Smooth muscle cell (in vitro differentiated cells): Measurements from ENCODE around the gene CTTNBP2NL. TPM values are rescaled to one million over a fixed set of nuclear protein-coding genes. Genes with fewer than 3 reads are reported as not detected.

Experiments used
- DNase-seq: peaks from one replicate; lab custom pipeline; 2025; ENCODE audit not compliant: unreplicated experiment; lab: John Stamatoyannopoulos, UW
- H2AFZ ChIP-seq: fragments of 200-600 bp; sonication (generic); 2 replicates; pipeline ENCODE4 v1.6.0; 2016; ENCODE audit warnings: antibody characterized with exemption, low read depth, mild to moderate bottlenecking
- H3F3A ChIP-seq: fragments of 200-600 bp; sonication (generic); 2 replicates; pipeline ENCODE4 v1.6.0; 2017; ENCODE audit warnings: antibody characterized with exemption, low read depth
- H3K27ac ChIP-seq: fragments of 200-600 bp; sonication (generic); 2 replicates; pipeline ENCODE4 v1.5.1; 2016; ENCODE audit warnings: low read depth, mild to moderate bottlenecking
- H3K27me3 ChIP-seq: fragments of 200-600 bp; sonication (generic); 2 replicates; pipeline ENCODE4 v1.6.1; 2016; ENCODE audit warnings: low read depth, mild to moderate bottlenecking
- H3K36me3 ChIP-seq: fragments of 200-600 bp; sonication (generic); 2 replicates; pipeline ENCODE4 v1.5.1; 2016; ENCODE audit warnings: low read depth
- H3K4me1 ChIP-seq: fragments of 200-600 bp; sonication (generic); 2 replicates; pipeline ENCODE4 v1.5.1; 2016; ENCODE audit warnings: low read depth
- H3K4me2 ChIP-seq: fragments of 200-600 bp; sonication (generic); 2 replicates; pipeline ENCODE4 v1.6.0; 2016; ENCODE audit warnings: mild to moderate bottlenecking
- H3K4me3 ChIP-seq: fragments of 200-600 bp; sonication (generic); 2 replicates; pipeline ENCODE4 v1.5.1; 2016; ENCODE audit warnings: mild to moderate bottlenecking
- H3K79me2 ChIP-seq: fragments of 200-600 bp; sonication (generic); 2 replicates; pipeline ENCODE4 v1.6.0; 2016; ENCODE audit warnings: low read depth, mild to moderate bottlenecking
- H3K9ac ChIP-seq: fragments of 200-600 bp; sonication (generic); 2 replicates; pipeline ENCODE4 v1.6.0; 2016; ENCODE audit warnings: low read depth
- H3K9me3 ChIP-seq: fragments of 200-600 bp; sonication (generic); replicated peaks from 2 replicates; pipeline ENCODE4 v1.5.1; 2016; ENCODE audit warnings: low read depth
- H4K20me1 ChIP-seq: fragments of 200-600 bp; sonication (generic); 2 replicates; pipeline ENCODE4 v1.6.0; 2016; ENCODE audit warnings: low read depth
- WGBS: methylation state at CpG from one replicate; pipeline ENCODE4 v1.1.7; 2016; ENCODE audit warnings: low lambda C conversion rate; 5-methylcytosine and 5-hydroxymethylcytosine counted together
- polyA plus RNA-seq: library from polyadenylated mRNA; unstranded; fragments of >200 nt; fragmentation: Nextera tagmentation; extraction: Ambion mirVana; gene quantifications from 2 replicates; pipeline ENCODE4 v1.2.1, GENCODE V29; 2016
- total RNA-seq: library from RNA; depleted of rRNA; stranded (reverse); fragments of >200 nt; gene quantifications from 2 replicates; pipeline ENCODE4 v1.2.3, GENCODE V29; 2014
- TF ChIP-seq, protein P1 (sequence below): fragments of 200-600 bp; sonication (generic); IDR thresholded peaks from 2 replicates; pipeline ENCODE4 v1.5.1; 2017; ENCODE audit warnings: borderline replicate concordance, mild to moderate bottlenecking, antibody characterized with exemption; ENCODE audit not compliant: insufficient read depth, poor library complexity, severe bottlenecking

Gene CTTNBP2NL
- total and polyA plus RNA-seq, 2 experiments from 2014 or later: 10.4 to 19.7 TPM

DNA sequence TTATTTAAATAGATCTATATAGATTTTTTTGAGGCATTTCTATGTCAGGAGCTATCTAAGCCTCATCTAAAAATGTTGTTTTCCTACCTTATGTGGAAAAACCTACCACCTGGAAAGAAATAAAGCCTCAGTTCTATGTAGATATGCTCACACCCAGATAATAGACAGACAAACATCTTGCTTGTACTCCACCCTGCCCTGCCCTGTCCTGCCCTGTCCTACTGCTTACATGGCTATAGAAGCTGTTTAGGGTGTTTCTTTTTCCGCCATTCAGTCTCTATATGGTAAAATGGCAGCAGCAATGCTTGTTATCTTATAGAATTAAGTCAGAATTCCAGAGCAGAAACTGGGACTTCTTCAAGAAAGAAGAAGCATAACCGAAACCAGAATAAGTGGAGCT lies 13.4 kb downstream of the CTTNBP2NL start:
- peaks cover 3% of the 10 kb centered on the region for H3K36me3 ChIP-seq

DNA sequence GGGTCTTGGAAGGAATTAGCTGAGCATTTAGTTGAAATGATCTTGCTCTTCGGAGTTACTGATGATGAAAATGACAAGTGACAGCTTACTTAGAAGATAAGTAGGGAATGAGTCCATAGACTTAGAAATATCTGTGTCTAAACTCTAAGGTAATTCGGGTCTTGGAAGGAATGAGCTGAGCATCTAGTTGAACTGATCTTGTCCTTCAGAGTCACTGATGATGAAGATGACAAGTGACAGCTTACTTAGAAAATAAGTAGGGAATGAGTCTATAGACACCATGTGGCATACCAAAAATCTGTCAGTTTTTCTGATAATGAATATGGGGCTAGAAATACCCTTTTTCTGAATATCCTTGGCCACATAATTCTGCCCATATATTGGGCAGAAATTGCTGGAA lies 14.7 kb downstream of the CTTNBP2NL start:
- Histone ChIP-seq H3K9me3 (no peaks in the 10 kb centered on the region), H3K36me3 (peaks cover 9% of the 10 kb centered on the region), H3K4me2 (no peak overlapping the region), H3K27me3 (no peaks in the 10 kb centered on the region), H3K4me1 (no peaks in the 10 kb centered on the region), H3K27ac (no peak overlapping the region), H3K4me3 (no peak overlapping the region), H4K20me1 (peaks cover 93% of the 10 kb centered on the region), H2AFZ (no peak overlapping the region), H3F3A (no peaks in the 10 kb centered on the region), H3K9ac (no peak overlapping the region), H3K79me2 (peaks cover 77% of the 10 kb centered on the region)
- WGBS: 73% methylated on average over 2 of the region's 2 CpGs
- no peak for DNase-seq
- TF ChIP-seq, protein P1, sequence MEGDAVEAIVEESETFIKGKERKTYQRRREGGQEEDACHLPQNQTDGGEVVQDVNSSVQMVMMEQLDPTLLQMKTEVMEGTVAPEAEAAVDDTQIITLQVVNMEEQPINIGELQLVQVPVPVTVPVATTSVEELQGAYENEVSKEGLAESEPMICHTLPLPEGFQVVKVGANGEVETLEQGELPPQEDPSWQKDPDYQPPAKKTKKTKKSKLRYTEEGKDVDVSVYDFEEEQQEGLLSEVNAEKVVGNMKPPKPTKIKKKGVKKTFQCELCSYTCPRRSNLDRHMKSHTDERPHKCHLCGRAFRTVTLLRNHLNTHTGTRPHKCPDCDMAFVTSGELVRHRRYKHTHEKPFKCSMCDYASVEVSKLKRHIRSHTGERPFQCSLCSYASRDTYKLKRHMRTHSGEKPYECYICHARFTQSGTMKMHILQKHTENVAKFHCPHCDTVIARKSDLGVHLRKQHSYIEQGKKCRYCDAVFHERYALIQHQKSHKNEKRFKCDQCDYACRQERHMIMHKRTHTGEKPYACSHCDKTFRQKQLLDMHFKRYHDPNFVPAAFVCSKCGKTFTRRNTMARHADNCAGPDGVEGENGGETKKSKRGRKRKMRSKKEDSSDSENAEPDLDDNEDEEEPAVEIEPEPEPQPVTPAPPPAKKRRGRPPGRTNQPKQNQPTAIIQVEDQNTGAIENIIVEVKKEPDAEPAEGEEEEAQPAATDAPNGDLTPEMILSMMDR: no peak

More for the DNA sequence above, 13.4 kb downstream of the CTTNBP2NL start:
- WGBS: 96% methylated on average over 2 of the region's 2 CpGs
- Histone ChIP-seq H3K79me2 (peaks cover 84% of the 10 kb centered on the region), H4K20me1 (peaks cover 92% of the 10 kb centered on the region), H3K9ac (no peak overlapping the region), H3K27ac (peak overlapping the region; percentile 49), H3K9me3 (no peaks in the 10 kb centered on the region), H3K4me3 (no peak overlapping the region), H2AFZ (no peak overlapping the region), H3K27me3 (no peaks in the 10 kb centered on the region), H3F3A (no peaks in the 10 kb centered on the region), H3K4me1 (peaks cover 6% of the 10 kb centered on the region), H3K4me2 (peak overlapping the region; percentile 30)
- DNase-seq: no peak
- TF ChIP-seq, protein P1: no peak

DNA sequence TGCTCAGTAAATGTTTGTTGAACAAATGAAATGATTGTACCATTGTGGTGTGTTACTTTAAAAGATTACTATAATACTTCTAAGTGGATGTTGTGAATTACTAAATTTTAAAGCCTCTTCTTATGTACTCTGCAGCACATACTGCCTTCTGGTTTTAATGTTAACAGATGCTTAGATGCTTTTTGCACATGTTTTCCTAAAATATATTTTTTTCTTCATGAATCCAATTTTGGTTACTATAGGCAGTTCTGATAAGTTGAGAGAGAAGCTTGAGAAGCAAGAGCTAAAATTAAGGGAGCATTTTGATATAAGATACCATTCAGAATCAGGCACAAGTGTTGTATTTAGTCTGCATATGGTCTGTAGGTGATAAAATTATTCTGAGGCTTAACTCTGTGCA lies 21.3 kb downstream of the CTTNBP2NL start:
- Histone ChIP-seq H3K36me3 (peaks cover 26% of the 10 kb centered on the region), H3K79me2 (peaks cover 58% of the 10 kb centered on the region)

More for the DNA sequence above, 21.3 kb downstream of the CTTNBP2NL start:
- Histone ChIP-seq H3K4me3 (no peak overlapping the region), H4K20me1 (peaks cover 84% of the 10 kb centered on the region), H3K27me3 (no peaks in the 10 kb centered on the region), H3K4me2 (no peak overlapping the region), H3K9me3 (no peaks in the 10 kb centered on the region), H2AFZ (no peak overlapping the region), H3F3A (no peaks in the 10 kb centered on the region), H3K27ac (no peak overlapping the region), H3K9ac (no peak overlapping the region), H3K4me1 (no peaks in the 10 kb centered on the region)
- no peak for DNase-seq
- TF ChIP-seq, protein P1: no peak
